Measurements from ENCODE around the gene DDX41.

GRCh38 chr5:177468685-177469628 is 47.8 kb downstream of the DDX41 start:
- TF ChIP-seq CTCF (conservative IDR thresholded peaks at IDR 0.05 in 1 of 2, IDR thresholded peaks at IDR 0.05 in 1 of 2; ENCODE audit: low read depth in 1 of 2, low read length in 2 of 2), result no peak
- no peak for TF ChIP-seq EZH2 (IDR thresholded peaks at IDR 0.05; ENCODE audit: low read length, missing control alignments)

Data from fibroblast of lung (primary cell).